T-helper 1 cell treated with Interleukin-12 subunit alpha and Interleukin-12 subunit beta and Interleukin-4 antibody, amounts not matched to agents 30 μg/mL and 1 μg/mL, for 36 hours (primary cell): ENCODE data around the gene HTR1A.

Experiments
- H3K27ac Mint-ChIP-seq: one replicate; pipeline ENCODE4 v1.8.0; 2021; ENCODE audit warnings: mild to moderate bottlenecking, mixed read lengths
- H3K27me3 Mint-ChIP-seq: one replicate; pipeline ENCODE4 v1.8.0; 2021; ENCODE audit warnings: low read depth, mixed read lengths
- H3K36me3 Mint-ChIP-seq: one replicate; pipeline ENCODE4 v1.8.0; 2021; ENCODE audit warnings: low read depth, mixed read lengths
- H3K4me1 Mint-ChIP-seq: one replicate; pipeline ENCODE4 v1.8.0; 2021; ENCODE audit warnings: low read depth, mixed read lengths
- H3K4me3 Mint-ChIP-seq: one replicate; pipeline ENCODE4 v1.8.0; 2021; ENCODE audit warnings: mild to moderate bottlenecking, moderate library complexity, mixed read lengths
- H3K9me3 Mint-ChIP-seq: one replicate; pipeline ENCODE4 v1.8.0; 2021; ENCODE audit warnings: mixed read lengths

HTR1A gene

DNA sequence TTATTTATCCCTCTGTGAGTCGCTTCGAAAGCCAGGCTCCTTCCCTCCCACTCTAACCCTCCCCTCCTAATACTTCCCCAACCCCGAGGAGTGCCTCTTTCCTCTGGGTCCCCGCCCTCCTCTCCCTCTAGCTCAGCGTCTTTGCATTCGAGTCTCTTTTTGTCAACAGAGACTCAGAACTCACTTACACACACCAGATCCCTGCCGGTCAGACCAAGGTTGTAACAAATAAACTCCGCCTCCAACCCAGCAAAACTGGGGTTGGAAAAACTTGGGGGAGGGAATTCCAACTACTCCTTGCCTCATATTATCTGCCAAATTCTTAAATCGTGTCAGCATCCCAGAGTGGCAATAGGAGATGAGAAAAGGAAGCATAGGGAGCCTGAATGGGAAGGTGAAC lies at the start of gene HTR1A:
TSS of gene HTR1A (minus strand) at position 167 of the 400 bp plus-strand sequence. CDS start 726 bp downstream, outside the sequence.
- Mint-ChIP-seq H3K27me3 (peaks cover 22% of the 10 kb centered on the region), H3K4me3 (no peak within 1 kb of the TSS), H3K27ac (no peak within 1 kb of the TSS), H3K9me3 (peaks cover 10% of the 10 kb centered on the region), H3K4me1 (no peaks in the 10 kb centered on the region), H3K36me3 (peaks cover 3% of the 10 kb centered on the region)

DNA sequence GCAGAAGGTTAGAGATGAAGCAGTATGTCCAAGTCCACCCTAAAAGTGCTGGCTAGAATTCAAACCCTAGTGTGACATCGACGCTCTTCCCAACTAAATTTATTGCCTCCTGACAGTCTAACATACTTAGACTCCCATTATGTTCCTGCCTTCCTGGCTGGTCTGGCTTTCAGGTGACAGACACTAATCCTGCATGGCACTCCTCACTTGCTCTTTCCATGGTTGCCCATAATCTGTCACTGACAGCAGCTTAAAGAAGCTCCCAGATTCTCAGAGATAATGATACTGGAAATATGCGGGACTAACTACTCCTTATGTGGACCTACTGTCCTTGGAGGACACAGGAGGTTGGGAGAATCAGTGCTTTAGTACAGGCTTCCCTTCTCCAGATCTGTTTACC lies 41.7 kb upstream of the HTR1A start:
- no peak overlapping the region for H3K4me3 Mint-ChIP-seq
- H3K36me3 Mint-ChIP-seq = no peaks in the 10 kb centered on the region
- H3K4me1 Mint-ChIP-seq = no peaks in the 10 kb centered on the region
- no peaks in the 10 kb centered on the region for H3K27me3 Mint-ChIP-seq
- no peak overlapping the region for H3K27ac Mint-ChIP-seq
- H3K9me3 Mint-ChIP-seq = no peaks in the 10 kb centered on the region

- Mint-ChIP-seq H3K9me3 (no peaks in the 10 kb centered on the region), H3K4me1 (no peaks in the 10 kb centered on the region), H3K36me3 (no peaks in the 10 kb centered on the region)
Observed at GRCh38 chr5:64000096-64000495, 37.9 kb upstream of the HTR1A start.

DNA sequence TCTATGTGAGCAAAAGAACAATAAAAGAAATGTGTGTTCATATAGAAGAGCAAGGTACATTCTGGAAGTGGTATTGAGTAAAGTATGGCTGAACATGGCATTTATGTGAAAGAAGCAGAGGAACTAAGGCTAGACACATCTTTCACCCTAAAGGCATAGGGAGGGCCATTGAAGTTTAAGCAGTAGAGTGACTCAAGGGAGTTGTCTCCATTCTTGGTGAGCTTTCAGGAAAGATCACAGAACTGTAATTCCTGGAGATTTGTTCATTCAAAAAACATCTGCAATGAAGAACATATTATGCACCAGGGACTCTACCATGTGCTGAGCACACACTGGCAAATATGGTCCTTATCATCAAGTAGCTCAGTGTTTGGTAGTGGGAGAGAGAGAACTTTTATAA lies 24.8 kb upstream of the HTR1A start:
- Mint-ChIP-seq H3K4me3 (no peak overlapping the region), H3K4me1 (no peaks in the 10 kb centered on the region), H3K9me3 (peaks cover 4% of the 10 kb centered on the region), H3K36me3 (no peaks in the 10 kb centered on the region), H3K27ac (no peak overlapping the region), H3K27me3 (no peaks in the 10 kb centered on the region)

More at GRCh38 chr5:64000096-64000495, 37.9 kb upstream of the HTR1A start:
- Mint-ChIP-seq H3K4me3 (no peak overlapping the region), H3K27me3 (no peaks in the 10 kb centered on the region), H3K27ac (no peak overlapping the region)

DNA sequence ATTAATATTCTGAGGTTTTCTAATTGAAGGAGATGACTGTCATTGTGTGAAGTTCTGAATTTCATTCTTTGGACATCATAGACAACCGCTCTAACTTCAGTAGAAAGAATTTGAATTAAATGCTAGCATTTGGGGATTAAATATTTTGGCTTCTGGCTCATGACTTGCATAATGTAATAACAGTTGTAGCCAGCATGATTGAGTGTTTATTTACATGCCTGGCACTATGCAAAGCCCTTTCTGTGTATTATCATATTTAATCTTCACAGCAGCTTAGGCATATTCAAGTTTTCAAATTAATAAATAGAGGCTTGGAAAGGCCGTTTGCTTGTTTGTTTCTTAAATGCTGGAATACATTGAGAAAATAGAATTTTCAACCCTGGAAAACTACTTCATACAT lies 19.6 kb upstream of the HTR1A start:
- H3K4me3 Mint-ChIP-seq = no peak overlapping the region
- H3K27ac Mint-ChIP-seq = no peak overlapping the region
- H3K9me3 Mint-ChIP-seq = peaks cover 10% of the 10 kb centered on the region
- no peaks in the 10 kb centered on the region for H3K27me3 Mint-ChIP-seq
- no peaks in the 10 kb centered on the region for H3K36me3 Mint-ChIP-seq
- no peaks in the 10 kb centered on the region for H3K4me1 Mint-ChIP-seq

- H3K27me3 Mint-ChIP-seq = peaks cover 22% of the 10 kb centered on the region
- H3K4me1 Mint-ChIP-seq = no peaks in the 10 kb centered on the region
- H3K9me3 Mint-ChIP-seq = peaks cover 10% of the 10 kb centered on the region
- no peak overlapping the region for H3K4me3 Mint-ChIP-seq
- H3K36me3 Mint-ChIP-seq = peaks cover 3% of the 10 kb centered on the region
- no peak overlapping the region for H3K27ac Mint-ChIP-seq
Observed at GRCh38 chr5:63963926-63964325, 1.7 kb upstream of the HTR1A start.

- Mint-ChIP-seq H3K27me3 (peaks cover 22% of the 10 kb centered on the region), H3K9me3 (peaks cover 10% of the 10 kb centered on the region)
Observed at GRCh38 chr5:63963080-63963735, 963 bp upstream of the HTR1A start.

GRCh38 chr5:63961598-63962161 lies 565 bp downstream of the HTR1A start:
- H3K36me3 Mint-ChIP-seq = peaks cover 3% of the 10 kb centered on the region
- H3K4me1 Mint-ChIP-seq = no peaks in the 10 kb centered on the region

More at GRCh38 chr5:63963080-63963735, 963 bp upstream of the HTR1A start:
- Mint-ChIP-seq H3K4me3 (no peak overlapping the region), H3K27ac (no peak overlapping the region), H3K4me1 (no peaks in the 10 kb centered on the region), H3K36me3 (peaks cover 3% of the 10 kb centered on the region)

DNA sequence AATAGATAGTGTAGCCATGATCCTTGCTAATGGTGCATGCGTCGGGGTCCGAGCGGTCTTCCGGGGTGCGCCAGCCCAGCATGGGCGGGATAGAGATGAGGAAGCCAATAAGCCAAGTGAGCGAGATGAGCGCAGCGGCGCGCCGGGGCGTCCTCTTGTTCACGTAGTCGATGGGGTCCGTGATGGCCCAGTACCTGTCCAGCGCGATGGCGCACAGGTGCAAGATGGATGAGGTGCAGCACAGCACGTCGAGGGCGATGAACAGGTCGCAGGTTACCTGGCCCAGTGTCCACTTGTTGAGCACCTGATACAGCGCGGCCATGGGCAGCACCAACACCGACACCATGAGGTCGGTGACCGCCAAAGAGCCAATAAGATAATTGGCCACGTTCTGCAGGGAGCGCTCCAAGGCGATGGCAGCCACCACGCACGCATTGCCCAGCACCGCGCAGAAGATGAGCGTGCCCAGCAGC lies 1.1 kb downstream of the HTR1A start:
- Mint-ChIP-seq H3K9me3 (peaks cover 10% of the 10 kb centered on the region), H3K27ac (no peak overlapping the region), H3K36me3 (peaks cover 3% of the 10 kb centered on the region), H3K4me3 (no peak overlapping the region), H3K4me1 (no peaks in the 10 kb centered on the region), H3K27me3 (peaks cover 22% of the 10 kb centered on the region)

More at GRCh38 chr5:63961598-63962161, 565 bp downstream of the HTR1A start:
- Mint-ChIP-seq H3K9me3 (peaks cover 10% of the 10 kb centered on the region), H3K4me3 (no peak overlapping the region), H3K27me3 (peaks cover 22% of the 10 kb centered on the region), H3K27ac (no peak overlapping the region)

- no peaks in the 10 kb centered on the region for H3K4me1 Mint-ChIP-seq
- H3K27ac Mint-ChIP-seq = no peak overlapping the region
- peaks cover 22% of the 10 kb centered on the region for H3K27me3 Mint-ChIP-seq
- peaks cover 10% of the 10 kb centered on the region for H3K9me3 Mint-ChIP-seq
- H3K36me3 Mint-ChIP-seq = peaks cover 3% of the 10 kb centered on the region
- H3K4me3 Mint-ChIP-seq = no peak overlapping the region
Observed at GRCh38 chr5:63960646-63961045, 1.6 kb downstream of the HTR1A start.

DNA sequence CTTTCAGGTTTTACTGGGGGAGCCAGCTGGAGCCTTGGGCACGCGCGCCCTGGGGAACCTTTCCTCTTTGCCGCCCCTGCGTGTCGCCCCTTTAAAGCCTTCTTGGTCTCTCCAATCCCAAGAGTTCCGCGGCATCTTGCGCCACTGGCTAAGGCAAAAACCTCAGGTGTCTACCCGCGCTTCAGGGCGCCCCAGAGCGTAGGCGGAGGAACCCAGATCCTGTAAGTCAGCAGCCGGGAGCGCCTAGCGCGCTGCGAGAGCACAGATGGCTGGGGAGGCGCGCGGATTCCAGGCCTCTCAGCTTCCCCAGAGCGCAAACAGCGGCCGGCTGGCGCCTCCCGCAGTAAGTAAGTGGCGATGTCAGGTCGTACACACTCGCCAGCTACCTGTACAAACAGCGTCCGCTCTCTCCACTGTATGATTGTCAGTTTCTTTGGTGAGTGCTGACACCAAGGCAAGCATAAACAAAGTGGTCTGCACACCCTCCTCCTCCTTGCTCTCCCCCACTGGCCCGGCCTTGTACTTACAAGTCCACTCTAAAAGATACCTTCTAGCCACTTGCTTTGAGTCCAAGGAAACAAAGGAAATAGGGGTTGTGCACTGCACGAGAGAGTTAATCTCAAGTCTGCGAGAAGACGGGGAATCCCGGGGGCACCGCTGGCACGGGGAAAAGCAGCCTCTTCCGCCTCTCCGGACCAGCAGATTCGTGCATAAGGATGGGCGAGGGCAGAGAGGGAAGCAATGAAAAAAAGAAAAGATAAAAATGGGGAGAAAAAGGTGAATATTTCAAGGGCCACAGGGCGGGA lies 2.9 kb downstream of the HTR1A start:
- no peak overlapping the region for H3K4me3 Mint-ChIP-seq
- H3K36me3 Mint-ChIP-seq = peaks cover 3% of the 10 kb centered on the region
- no peak overlapping the region for H3K27ac Mint-ChIP-seq
- H3K9me3 Mint-ChIP-seq = peaks cover 10% of the 10 kb centered on the region
- no peaks in the 10 kb centered on the region for H3K4me1 Mint-ChIP-seq
- H3K27me3 Mint-ChIP-seq = peaks cover 22% of the 10 kb centered on the region

DNA sequence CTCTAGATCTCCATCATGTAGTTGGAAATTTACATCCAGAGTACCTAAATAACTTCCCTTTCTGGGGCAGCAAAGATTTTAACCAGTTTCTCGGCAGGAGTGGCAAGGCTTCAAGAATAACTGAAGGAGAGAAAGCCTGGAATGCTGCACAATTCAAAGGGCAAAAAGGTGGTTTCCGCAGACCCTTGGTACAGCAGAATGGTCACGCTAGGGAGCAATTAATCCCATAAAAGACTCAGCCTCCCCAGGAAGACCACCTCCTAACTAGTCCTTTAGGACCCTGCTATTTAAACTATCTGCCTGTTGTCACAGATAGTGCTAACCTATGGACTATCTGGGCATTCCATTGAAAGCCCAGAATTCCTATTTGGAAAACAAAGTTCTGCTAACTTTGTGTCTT lies 3.6 kb downstream of the HTR1A start:
- no peak overlapping the region for H3K27ac Mint-ChIP-seq
- peaks cover 22% of the 10 kb centered on the region for H3K27me3 Mint-ChIP-seq
- H3K9me3 Mint-ChIP-seq = peaks cover 10% of the 10 kb centered on the region
- H3K4me3 Mint-ChIP-seq = no peak overlapping the region
- no peaks in the 10 kb centered on the region for H3K4me1 Mint-ChIP-seq
- H3K36me3 Mint-ChIP-seq = peaks cover 3% of the 10 kb centered on the region

DNA sequence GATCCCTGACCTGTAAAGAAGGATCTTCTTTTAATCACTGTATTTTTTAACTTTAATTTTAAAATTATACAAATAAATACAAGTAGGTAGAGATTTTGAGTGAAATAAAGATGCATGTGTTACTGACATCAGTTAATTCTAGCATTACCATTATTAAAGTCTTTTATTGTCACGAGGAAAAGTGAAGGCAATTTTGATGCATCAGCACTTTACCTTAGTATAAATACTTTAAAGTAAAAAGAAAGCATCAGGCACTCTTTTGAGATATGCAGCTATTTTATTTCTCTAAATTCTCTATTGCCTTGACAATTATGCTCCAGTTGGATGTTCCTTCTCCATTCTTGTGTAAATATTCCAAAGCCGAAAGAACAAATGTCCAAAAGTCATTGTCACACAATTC lies 4.6 kb downstream of the HTR1A start:
- H3K4me3 Mint-ChIP-seq = no peak overlapping the region
- H3K27me3 Mint-ChIP-seq = peaks cover 20% of the 10 kb centered on the region
- peaks cover 10% of the 10 kb centered on the region for H3K9me3 Mint-ChIP-seq
- peaks cover 3% of the 10 kb centered on the region for H3K36me3 Mint-ChIP-seq
- no peaks in the 10 kb centered on the region for H3K4me1 Mint-ChIP-seq
- H3K27ac Mint-ChIP-seq = no peak overlapping the region

DNA sequence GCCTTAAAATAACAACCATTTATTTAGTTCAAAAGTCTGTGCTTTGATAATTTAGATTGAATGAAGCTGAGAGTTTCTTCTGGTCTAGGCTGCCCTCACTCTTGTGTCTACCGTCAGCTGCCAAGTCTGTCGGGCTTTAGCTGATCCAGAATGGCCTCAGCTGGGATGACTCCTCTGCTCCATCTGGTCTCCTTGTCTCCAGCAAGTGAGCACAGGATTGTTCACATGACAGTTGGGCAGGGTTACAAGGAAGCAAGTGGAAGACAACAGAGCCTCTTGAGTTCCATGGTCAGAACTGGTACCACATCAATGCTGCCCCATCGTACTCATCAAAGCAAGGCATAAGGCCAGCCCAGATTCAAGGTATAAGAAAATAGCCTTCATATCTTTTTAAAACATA lies 9.0 kb downstream of the HTR1A start:
- H3K9me3 Mint-ChIP-seq = no peaks in the 10 kb centered on the region
- no peaks in the 10 kb centered on the region for H3K36me3 Mint-ChIP-seq
- H3K27me3 Mint-ChIP-seq = no peaks in the 10 kb centered on the region
- H3K4me3 Mint-ChIP-seq = no peak overlapping the region
- H3K27ac Mint-ChIP-seq = no peak overlapping the region
- no peaks in the 10 kb centered on the region for H3K4me1 Mint-ChIP-seq

DNA sequence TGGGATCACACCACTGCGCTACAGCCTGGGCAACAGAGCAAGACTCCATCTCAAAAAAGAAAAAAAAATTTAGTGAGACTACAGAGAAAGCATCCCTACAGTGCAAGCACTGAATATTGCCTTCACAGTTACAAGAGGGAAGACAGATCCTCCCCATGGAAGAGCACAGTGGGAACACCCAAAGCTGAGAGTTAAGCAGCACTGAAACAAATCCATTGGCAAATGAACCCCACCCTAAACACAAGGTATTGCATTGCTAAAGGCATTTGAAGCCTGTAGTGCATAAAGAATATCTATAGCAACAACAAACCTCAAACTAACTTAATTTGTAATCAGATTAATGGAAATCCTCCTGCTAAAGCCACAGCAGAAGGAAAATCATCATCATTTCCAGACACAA lies 27.1 kb downstream of the HTR1A start:
- no peaks in the 10 kb centered on the region for H3K36me3 Mint-ChIP-seq
- H3K27ac Mint-ChIP-seq = no peak overlapping the region
- no peak overlapping the region for H3K4me3 Mint-ChIP-seq
- no peaks in the 10 kb centered on the region for H3K9me3 Mint-ChIP-seq
- no peaks in the 10 kb centered on the region for H3K4me1 Mint-ChIP-seq
- no peaks in the 10 kb centered on the region for H3K27me3 Mint-ChIP-seq
